Measurements from ENCODE around the gene MORF4L2.

MORF4L2 gene

GRCh38 chrX:103631145-103631544, 55.4 kb downstream of the MORF4L2 start:
- DNase-seq (ENCODE audit: low spot score), result no peak

GRCh38 chrX:103630171-103630511, 56.4 kb downstream of the MORF4L2 start:
- no peak for DNase-seq (ENCODE audit: low spot score)

GRCh38 chrX:103629318-103630170, 57.0 kb downstream of the MORF4L2 start:
- peak; percentile 49 for DNase-seq (ENCODE audit: low spot score)

GRCh38 chrX:103628386-103629317, 57.8 kb downstream of the MORF4L2 start, which contains the start of gene TCEAL1:
Gene TCEAL1 (plus strand): TSS chrX:103628975. CDS start chrX:103629917, 942 bp downstream.
- peak; percentile 36 for DNase-seq (ENCODE audit: low spot score)

GRCh38 chrX:103626855-103627254, 59.6 kb downstream of the MORF4L2 start:
- no peak for DNase-seq (ENCODE audit: low spot score)
